KMS-11 (cell line): ENCODE data around the gene UBE2QL1.

Experiments used
- H2AFZ ChIP-seq: fragments of 200-600 bp; sonication (generic); 2 replicates; pipeline ENCODE4 v1.6.1; 2016; ENCODE audit warnings: antibody characterized with exemption, mixed run types, low read depth
- H3K27ac ChIP-seq: fragments of 200-600 bp; sonication (generic); 2 replicates; pipeline ENCODE4 v1.6.1; 2016; ENCODE audit warnings: mild to moderate bottlenecking, mixed run types
- H3K27me3 ChIP-seq: fragments of 200-600 bp; sonication (generic); 2 replicates; pipeline ENCODE4 v1.6.1; 2017; ENCODE audit warnings: mild to moderate bottlenecking, low read depth, mixed run types, moderate library complexity; ENCODE audit not compliant: insufficient read depth
- H3K36me3 ChIP-seq: fragments of 200-600 bp; sonication (generic); 2 replicates; pipeline ENCODE4 v1.6.1; 2017; ENCODE audit warnings: mild to moderate bottlenecking, mixed run types; ENCODE audit not compliant: insufficient read depth
- H3K4me1 ChIP-seq: fragments of 200-600 bp; sonication (generic); 2 replicates; pipeline ENCODE4 v1.6.1; 2016; ENCODE audit warnings: mild to moderate bottlenecking, low read depth, mixed run types; ENCODE audit not compliant: poor library complexity, severe bottlenecking
- H3K4me2 ChIP-seq: fragments of 200-600 bp; sonication (generic); 2 replicates; pipeline ENCODE4 v1.7.0; 2016; ENCODE audit warnings: mild to moderate bottlenecking, mixed run types
- H3K4me3 ChIP-seq: fragments of 200-600 bp; sonication (generic); IDR thresholded peaks from 2 replicates; pipeline ENCODE4 v1.6.1; 2017; ENCODE audit warnings: low read depth, low read length, mixed read lengths; ENCODE audit not compliant: insufficient read depth
- H3K79me2 ChIP-seq: fragments of 200-600 bp; sonication (generic); 2 replicates; pipeline ENCODE4 v1.6.1; 2016; ENCODE audit warnings: low read depth, mixed run types; ENCODE audit not compliant: insufficient read depth
- H3K9ac ChIP-seq: fragments of 200-600 bp; sonication (generic); 2 replicates; pipeline ENCODE4 v1.6.1; 2016; ENCODE audit warnings: mild to moderate bottlenecking, mixed run types
- H4K20me1 ChIP-seq: fragments of 200-600 bp; sonication (generic); 2 replicates; pipeline ENCODE4 v1.6.1; 2016; ENCODE audit warnings: mild to moderate bottlenecking, mixed run types; ENCODE audit not compliant: insufficient read depth
- CTCF ChIP-seq: fragments of 200-600 bp; sonication (generic); conservative IDR thresholded peaks from 2 replicates; pipeline ENCODE4 v1.6.1; 2017; ENCODE audit warnings: low read depth, mild to moderate bottlenecking, antibody characterized with exemption, low read length, moderate library complexity, mixed read lengths

UBE2QL1 gene

GRCh38 chr5:6430418-6431028 is 18.1 kb upstream of the UBE2QL1 start:
- no peak overlapping the region for H3K4me3 ChIP-seq
- H3K27ac ChIP-seq: no peak overlapping the region
- H3K79me2 ChIP-seq: no peaks in the 10 kb centered on the region
- H3K36me3 ChIP-seq: no peaks in the 10 kb centered on the region
- no peak for TF ChIP-seq CTCF
- H4K20me1 ChIP-seq: no peaks in the 10 kb centered on the region
- no peak overlapping the region for H3K9ac ChIP-seq
- no peaks in the 10 kb centered on the region for H3K27me3 ChIP-seq
- no peaks in the 10 kb centered on the region for H3K4me1 ChIP-seq
- no peak overlapping the region for H3K4me2 ChIP-seq
- H2AFZ ChIP-seq: no peak overlapping the region

DNA sequence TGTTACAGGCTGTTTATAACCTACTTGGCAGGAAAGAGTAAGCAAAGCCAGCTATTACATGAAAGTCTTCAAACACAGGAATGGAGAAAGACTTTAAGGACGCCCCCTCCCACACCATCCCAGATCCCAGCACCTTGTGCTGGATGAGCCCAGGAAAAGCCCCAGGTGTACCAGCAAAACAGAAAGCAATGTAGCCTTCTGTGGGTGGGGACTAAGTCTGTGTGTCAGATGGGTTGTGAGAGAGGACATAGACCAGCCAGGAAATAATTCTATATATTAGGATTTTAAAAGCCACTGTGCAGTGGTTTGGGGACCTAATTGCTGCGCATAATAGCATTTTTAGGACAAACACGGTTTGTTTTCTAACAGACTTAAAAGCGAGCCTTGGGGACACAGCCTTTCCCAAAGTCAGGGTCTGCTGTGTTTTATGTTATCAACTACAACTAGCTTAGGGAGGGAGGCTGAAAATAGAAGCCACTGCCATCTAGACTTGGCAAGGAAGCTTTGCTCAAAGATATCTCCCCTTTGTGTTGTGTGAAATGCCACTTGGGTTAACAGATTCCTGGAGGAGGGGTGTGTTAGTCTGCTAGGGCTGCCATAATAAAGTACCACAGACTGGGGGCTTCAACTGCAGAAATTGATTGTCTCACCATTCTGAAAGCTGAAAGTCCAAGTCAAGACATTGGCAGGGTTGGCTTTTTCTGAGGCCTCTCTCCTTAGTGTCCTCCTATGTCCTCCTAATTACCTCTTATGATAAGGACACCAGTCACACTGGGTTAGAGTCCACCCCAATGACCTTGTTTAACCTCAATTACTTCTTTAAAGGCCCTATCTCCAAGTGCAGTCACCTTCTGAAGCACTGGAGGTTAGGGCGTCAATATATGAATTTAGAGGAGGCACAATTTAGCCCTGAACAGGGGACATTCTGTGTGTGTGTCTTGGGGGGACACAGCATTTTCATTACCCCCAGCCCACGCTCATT is 17.2 kb upstream of the UBE2QL1 start:
- Histone ChIP-seq H3K4me3 (no peak overlapping the region), H3K27me3 (no peaks in the 10 kb centered on the region), H4K20me1 (no peaks in the 10 kb centered on the region), H3K27ac (no peak overlapping the region), H3K36me3 (no peaks in the 10 kb centered on the region), H2AFZ (no peak overlapping the region), H3K79me2 (no peaks in the 10 kb centered on the region), H3K4me1 (no peaks in the 10 kb centered on the region), H3K4me2 (no peak overlapping the region), H3K9ac (no peak overlapping the region)
- TF ChIP-seq CTCF: no peak

DNA sequence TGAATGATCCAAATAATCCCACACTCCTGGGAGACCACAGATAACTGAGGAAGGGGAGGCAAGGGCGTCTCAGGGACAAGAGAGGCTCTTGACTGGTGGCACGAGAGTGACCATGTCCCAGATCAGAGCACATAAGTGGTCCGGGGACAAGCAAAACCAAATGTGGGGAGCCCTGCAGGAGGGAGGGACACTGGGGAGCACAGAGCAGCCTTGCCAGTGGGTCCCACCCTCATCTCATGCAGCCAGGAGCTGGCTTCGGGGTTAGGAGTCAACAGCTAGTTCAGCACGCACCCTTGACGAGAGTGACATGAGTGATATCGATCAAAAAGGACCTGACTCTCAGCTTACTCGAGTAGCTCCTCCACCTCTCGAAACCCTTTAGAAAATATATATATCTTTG is 16.5 kb upstream of the UBE2QL1 start:
- Histone ChIP-seq H3K9ac (no peak overlapping the region), H4K20me1 (no peaks in the 10 kb centered on the region), H3K4me3 (no peak overlapping the region), H2AFZ (no peak overlapping the region), H3K4me1 (no peaks in the 10 kb centered on the region), H3K27ac (no peak overlapping the region), H3K27me3 (no peaks in the 10 kb centered on the region), H3K79me2 (no peaks in the 10 kb centered on the region), H3K4me2 (no peak overlapping the region), H3K36me3 (no peaks in the 10 kb centered on the region)
- TF ChIP-seq CTCF: no peak

DNA sequence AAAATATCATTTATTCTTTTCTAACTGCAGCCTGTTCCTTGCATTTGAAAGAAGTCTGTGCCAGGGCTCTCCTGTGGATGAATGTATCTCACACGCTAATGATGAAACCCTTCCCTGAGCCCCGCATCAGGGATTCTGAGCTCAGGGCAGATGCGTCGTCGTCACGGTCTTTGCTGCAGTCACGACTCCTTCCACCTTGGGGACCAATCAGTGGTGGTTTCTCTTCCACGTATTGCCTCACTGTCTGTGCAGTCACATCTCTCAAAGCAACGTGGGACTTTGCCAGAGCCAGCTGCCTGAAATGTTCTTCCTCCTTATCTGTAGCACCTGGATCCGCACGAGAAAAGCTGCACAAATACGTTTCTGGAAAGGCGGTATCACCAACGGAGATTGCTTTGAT is 13.9 kb upstream of the UBE2QL1 start:
- Histone ChIP-seq H3K79me2 (no peaks in the 10 kb centered on the region), H3K27me3 (no peaks in the 10 kb centered on the region), H4K20me1 (no peaks in the 10 kb centered on the region), H3K9ac (no peak overlapping the region), H3K4me3 (no peak overlapping the region), H3K4me1 (no peaks in the 10 kb centered on the region), H3K36me3 (no peaks in the 10 kb centered on the region), H2AFZ (no peak overlapping the region), H3K4me2 (no peak overlapping the region), H3K27ac (no peak overlapping the region)
- no peak for TF ChIP-seq CTCF
